GM12865 (cell line): ENCODE data around the gene DYRK3.

Experiments used
- DNase-seq: peaks from one replicate; pipeline ENCODE4 v3.0.0; 2010; ENCODE audit warnings: low read depth
- H3K4me3 ChIP-seq: 2 replicates; pipeline ENCODE4 v1.5.1; 2011; ENCODE audit warnings: mild to moderate bottlenecking, low read depth, low read length, control low read depth
- TF ChIP-seq, protein P1 (sequence below): IDR thresholded peaks from 2 replicates; pipeline ENCODE4 v1.5.1; 2011; ENCODE audit warnings: low read length, control low read depth, low read depth, inconsistent platforms; ENCODE audit not compliant: insufficient read depth; ENCODE audit errors: missing control alignments

The DYRK3 gene

DNA sequence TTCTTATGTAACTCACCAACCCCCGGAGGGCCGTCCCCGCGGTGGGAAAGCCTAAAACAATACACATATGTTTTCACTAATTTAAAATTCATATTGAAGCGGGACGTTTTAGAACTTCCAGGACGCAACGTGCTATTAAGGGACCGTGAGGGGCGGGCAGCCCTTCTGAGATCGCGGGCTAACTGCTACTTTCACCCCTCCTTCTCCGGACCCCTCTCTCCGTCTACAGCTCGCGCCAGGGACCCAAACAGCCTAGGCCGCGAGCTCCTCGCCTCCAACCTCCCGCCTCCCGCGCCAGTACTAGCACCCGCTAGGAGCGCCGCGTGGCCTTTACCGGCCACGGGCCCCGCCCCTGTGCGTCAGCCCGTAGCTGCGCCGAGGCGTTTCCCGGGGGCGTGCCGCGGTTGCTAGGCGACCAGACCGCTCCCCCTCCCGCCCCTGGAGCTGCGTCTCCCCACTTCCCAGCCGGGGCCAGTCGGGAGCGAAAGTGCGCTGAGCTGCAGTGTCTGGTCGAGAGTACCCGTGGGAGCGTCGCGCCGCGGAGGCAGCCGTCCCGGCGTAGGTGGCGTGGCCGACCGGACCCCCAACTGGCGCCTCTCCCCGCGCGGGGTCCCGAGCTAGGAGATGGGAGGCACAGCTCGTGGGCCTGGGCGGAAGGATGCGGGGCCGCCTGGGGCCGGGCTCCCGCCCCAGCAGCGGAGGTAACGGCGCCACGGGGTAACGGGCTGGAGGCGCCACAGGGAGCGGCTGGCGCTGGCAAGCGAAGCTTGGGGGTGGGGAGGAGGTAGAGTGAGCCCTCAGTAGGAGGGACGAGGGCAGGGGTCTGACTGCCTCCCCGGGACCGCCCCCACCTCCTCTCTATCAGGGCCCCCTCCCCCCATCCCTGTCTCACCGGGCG is at the start of gene DYRK3:
TSS of gene DYRK3 (plus strand) at position 457 of the 898 bp plus-strand sequence. CDS start at position 625, 168 bp downstream.
- peak; percentile 95 for DNase-seq
- TF ChIP-seq, protein P1, sequence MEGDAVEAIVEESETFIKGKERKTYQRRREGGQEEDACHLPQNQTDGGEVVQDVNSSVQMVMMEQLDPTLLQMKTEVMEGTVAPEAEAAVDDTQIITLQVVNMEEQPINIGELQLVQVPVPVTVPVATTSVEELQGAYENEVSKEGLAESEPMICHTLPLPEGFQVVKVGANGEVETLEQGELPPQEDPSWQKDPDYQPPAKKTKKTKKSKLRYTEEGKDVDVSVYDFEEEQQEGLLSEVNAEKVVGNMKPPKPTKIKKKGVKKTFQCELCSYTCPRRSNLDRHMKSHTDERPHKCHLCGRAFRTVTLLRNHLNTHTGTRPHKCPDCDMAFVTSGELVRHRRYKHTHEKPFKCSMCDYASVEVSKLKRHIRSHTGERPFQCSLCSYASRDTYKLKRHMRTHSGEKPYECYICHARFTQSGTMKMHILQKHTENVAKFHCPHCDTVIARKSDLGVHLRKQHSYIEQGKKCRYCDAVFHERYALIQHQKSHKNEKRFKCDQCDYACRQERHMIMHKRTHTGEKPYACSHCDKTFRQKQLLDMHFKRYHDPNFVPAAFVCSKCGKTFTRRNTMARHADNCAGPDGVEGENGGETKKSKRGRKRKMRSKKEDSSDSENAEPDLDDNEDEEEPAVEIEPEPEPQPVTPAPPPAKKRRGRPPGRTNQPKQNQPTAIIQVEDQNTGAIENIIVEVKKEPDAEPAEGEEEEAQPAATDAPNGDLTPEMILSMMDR: no peak
- peak within 1 kb of the TSS; percentile 80 for H3K4me3 ChIP-seq

- TF ChIP-seq, protein P1: no peak
- no peak overlapping the region for H3K4me3 ChIP-seq
- no peak for DNase-seq
These were observed 48.6 kb upstream of the DYRK3 start for GRCh38 chr1:206586501-206587445.

DNA sequence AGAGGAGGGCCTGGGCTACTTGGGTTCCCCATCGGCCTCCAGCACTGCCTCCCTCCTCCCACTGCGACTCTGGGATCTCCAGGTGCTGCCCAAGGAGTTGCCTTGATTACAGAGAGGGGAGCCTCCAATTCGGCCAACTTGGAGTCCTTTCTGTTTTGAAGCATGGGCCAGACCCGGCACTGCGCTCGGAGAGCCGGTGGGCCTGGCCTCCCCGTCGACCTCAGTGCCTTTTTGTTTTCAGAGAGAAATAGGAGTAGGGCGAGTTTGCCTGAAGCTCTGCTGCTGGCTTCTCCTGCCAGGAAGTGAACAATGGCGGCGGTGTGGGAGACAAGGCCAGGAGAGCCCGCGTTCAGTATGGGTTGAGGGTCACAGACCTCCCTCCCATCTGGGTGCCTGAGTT is 47.4 kb upstream of the DYRK3 start:
- no peak for DNase-seq
- TF ChIP-seq, protein P1: no peak
- H3K4me3 ChIP-seq: no peak overlapping the region

- no peak for DNase-seq
- H3K4me3 ChIP-seq: no peak overlapping the region
- TF ChIP-seq, protein P1: no peak
These were observed 46.8 kb upstream of the DYRK3 start for GRCh38 chr1:206588492-206588891.

DNA sequence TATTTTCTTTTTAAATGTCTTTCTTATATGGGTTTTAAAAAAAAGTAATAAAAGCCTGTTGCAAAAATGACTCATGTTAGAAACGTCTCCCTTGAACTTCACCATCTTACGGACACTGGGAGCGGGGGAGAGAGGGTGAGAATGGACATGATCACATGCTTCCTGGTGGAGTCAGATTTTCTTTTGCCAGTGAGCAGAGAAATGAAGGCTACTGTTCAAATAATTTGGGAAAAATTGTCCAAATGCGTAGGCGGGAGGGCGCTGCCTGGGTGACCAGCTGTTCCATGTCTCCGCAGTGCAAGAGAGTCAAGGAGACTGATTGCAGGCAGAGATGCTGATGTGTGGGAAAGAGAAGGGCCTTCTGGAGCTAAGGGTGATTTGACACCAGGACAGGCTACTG is 46.1 kb upstream of the DYRK3 start:
- TF ChIP-seq, protein P1: no peak
- no peak for DNase-seq
- no peak overlapping the region for H3K4me3 ChIP-seq

GRCh38 chr1:206590025-206590758 is 45.1 kb upstream of the DYRK3 start:
- no peak overlapping the region for H3K4me3 ChIP-seq
- TF ChIP-seq, protein P1: peak; percentile 50
- peak; percentile 58 for DNase-seq
